Fibroblast of the conjunctiva (primary cell): Measurements from ENCODE around the gene CPSF3.

Experiments
- DNase-seq: peaks from one replicate; pipeline ENCODE4 v3.0.0-alpha.2; 2010; ENCODE audit warnings: low read depth

The CPSF3 gene

GRCh38 chr2:9423100-9423921 lies at the start of gene CPSF3, which contains the start of gene ITGB1BP1:
CPSF3 (plus strand) TSS chr2:9423654; CDS start chr2:9423774, 120 bp downstream.
ITGB1BP1 (minus strand) TSS chr2:9423528; CDS start chr2:9418697, 4,831 bp downstream.
- DNase-seq, result peak; percentile 95

GRCh38 chr2:9374071-9374730 lies 49.3 kb upstream of the CPSF3 start:
- DNase-seq, result no peak

GRCh38 chr2:9375857-9376428 lies 47.5 kb upstream of the CPSF3 start:
- no peak for DNase-seq

- DNase-seq, result no peak
Observed at GRCh38 chr2:9377461-9378097, 45.9 kb upstream of the CPSF3 start.

- peak; percentile 53 for DNase-seq
Observed at GRCh38 chr2:9378433-9379390, 44.7 kb upstream of the CPSF3 start.

GRCh38 chr2:9379391-9379755 lies 44.1 kb upstream of the CPSF3 start:
- DNase-seq, result no peak

GRCh38 chr2:9380702-9381628 lies 42.5 kb upstream of the CPSF3 start:
- peak; percentile 93 for DNase-seq

GRCh38 chr2:9382604-9383235 lies 40.7 kb upstream of the CPSF3 start:
- DNase-seq, result no peak

- DNase-seq, result no peak
Observed at GRCh38 chr2:9384521-9384920, 38.9 kb upstream of the CPSF3 start.

- DNase-seq, result no peak
Observed at GRCh38 chr2:9385841-9386240, 37.6 kb upstream of the CPSF3 start.

- DNase-seq, result no peak
Observed at GRCh38 chr2:9388199-9388681, 35.2 kb upstream of the CPSF3 start.

- no peak for DNase-seq
Observed at GRCh38 chr2:9388950-9389911, 34.2 kb upstream of the CPSF3 start.

- DNase-seq, result no peak
Observed at GRCh38 chr2:9390151-9390850, 33.2 kb upstream of the CPSF3 start.

GRCh38 chr2:9390991-9391390 lies 32.5 kb upstream of the CPSF3 start:
- DNase-seq, result no peak

GRCh38 chr2:9391961-9392720 lies 31.3 kb upstream of the CPSF3 start:
- DNase-seq, result no peak

GRCh38 chr2:9392898-9393765 lies 30.3 kb upstream of the CPSF3 start:
- no peak for DNase-seq
